ENCODE measurements around the gene STXBP6. TPM values are rescaled to one million over a fixed set of nuclear protein-coding genes. Genes with fewer than 3 reads are reported as not detected.

The STXBP6 gene
- polyA plus RNA-seq, 1 donor from 2014 or later, result 14.6 TPM

- no peak overlapping the region for H3K4me2 ChIP-seq (ENCODE audit: low read length)
- no peaks in the 10 kb centered on the region for H3K36me3 ChIP-seq (ENCODE audit: insufficient read depth, low read length)
- no peaks in the 10 kb centered on the region for H3K9me3 ChIP-seq (ENCODE audit: low read length)
- H3K9ac ChIP-seq (ENCODE audit: low read length), result no peak overlapping the region
- H3F3A ChIP-seq (ENCODE audit: insufficient read depth, low read length, poor library complexity, severe bottlenecking), result no peaks in the 10 kb centered on the region
- no peak overlapping the region for H3K4me3 ChIP-seq (ENCODE audit: low read length)
- no peaks in the 10 kb centered on the region for H4K20me1 ChIP-seq (ENCODE audit: insufficient read depth)
- H3K27me3 ChIP-seq (ENCODE audit: insufficient read depth, low read depth, low read length), result no peaks in the 10 kb centered on the region
- H2AFZ ChIP-seq (ENCODE audit: low read depth, low read length), result no peak overlapping the region
- TF ChIP-seq EZH2 (IDR thresholded peaks at IDR 0.05; ENCODE audit: borderline replicate concordance, insufficient read depth, low read length, poor library complexity, severe bottlenecking), result no peak
- TF ChIP-seq RAD21 (conservative IDR thresholded peaks at IDR 0.05), result no peak
- TF ChIP-seq REST (IDR thresholded peaks at IDR 0.05; ENCODE audit: borderline replicate concordance), result no peak
- TF ChIP-seq TAF1 (IDR thresholded peaks at IDR 0.05; ENCODE audit: low read depth), result no peak
- TF ChIP-seq SMC3 (conservative IDR thresholded peaks at IDR 0.05; ENCODE audit: poor library complexity), result no peak
- no peak for TF ChIP-seq EP300 (conservative IDR thresholded peaks at IDR 0.05; ENCODE audit: poor library complexity, severe bottlenecking)
- no peak for TF ChIP-seq CTCF (IDR thresholded peaks at IDR 0.05; ENCODE audit: poor library complexity, severe bottlenecking)
- TF ChIP-seq MXI1 (conservative IDR thresholded peaks at IDR 0.05; ENCODE audit: poor library complexity, severe bottlenecking), result no peak
- no peak for TF ChIP-seq POLR2AphosphoS5 (IDR thresholded peaks at IDR 0.05)
- H3K9me2 ChIP-seq (ENCODE audit: insufficient read depth, low read length), result no peaks in the 10 kb centered on the region
- H3K27ac ChIP-seq (ENCODE audit: low read length), result no peak overlapping the region
- no peaks in the 10 kb centered on the region for H3K79me2 ChIP-seq (replicated peaks; ENCODE audit: insufficient read depth, low read length)
These were observed 236.7 kb downstream of the STXBP6 start for GRCh38 chr14:24813089-24813815.

GRCh38 chr14:24809135-24809534 lies 240.8 kb downstream of the STXBP6 start:
- H3K27ac ChIP-seq (ENCODE audit: low read length), result no peak overlapping the region
- no peaks in the 10 kb centered on the region for H3K27me3 ChIP-seq (ENCODE audit: insufficient read depth, low read depth, low read length)
- TF ChIP-seq POLR2AphosphoS5 (IDR thresholded peaks at IDR 0.05), result no peak
- TF ChIP-seq CTCF (IDR thresholded peaks at IDR 0.05; ENCODE audit: poor library complexity, severe bottlenecking), result no peak
- no peak for TF ChIP-seq TAF1 (IDR thresholded peaks at IDR 0.05; ENCODE audit: low read depth)
- TF ChIP-seq EZH2 (IDR thresholded peaks at IDR 0.05; ENCODE audit: borderline replicate concordance, insufficient read depth, low read length, poor library complexity, severe bottlenecking), result no peak
- no peak for TF ChIP-seq RAD21 (conservative IDR thresholded peaks at IDR 0.05)
- no peak for TF ChIP-seq SMC3 (conservative IDR thresholded peaks at IDR 0.05; ENCODE audit: poor library complexity)
- TF ChIP-seq REST (IDR thresholded peaks at IDR 0.05; ENCODE audit: borderline replicate concordance), result no peak
- no peak for TF ChIP-seq EP300 (conservative IDR thresholded peaks at IDR 0.05; ENCODE audit: poor library complexity, severe bottlenecking)
- TF ChIP-seq MXI1 (conservative IDR thresholded peaks at IDR 0.05; ENCODE audit: poor library complexity, severe bottlenecking), result no peak
- no peak overlapping the region for H3K9ac ChIP-seq (ENCODE audit: low read length)
- H3K4me3 ChIP-seq (ENCODE audit: low read length), result no peak overlapping the region
- no peaks in the 10 kb centered on the region for H3K9me3 ChIP-seq (ENCODE audit: low read length)
- no peaks in the 10 kb centered on the region for H3K36me3 ChIP-seq (ENCODE audit: insufficient read depth, low read length)
- no peak overlapping the region for H3K4me2 ChIP-seq (ENCODE audit: low read length)
- H4K20me1 ChIP-seq (ENCODE audit: insufficient read depth), result no peaks in the 10 kb centered on the region
- H2AFZ ChIP-seq (ENCODE audit: low read depth, low read length), result no peak overlapping the region
- no peaks in the 10 kb centered on the region for H3F3A ChIP-seq (ENCODE audit: insufficient read depth, low read length, poor library complexity, severe bottlenecking)
- H3K9me2 ChIP-seq (ENCODE audit: insufficient read depth, low read length), result no peaks in the 10 kb centered on the region
- H3K79me2 ChIP-seq (replicated peaks; ENCODE audit: insufficient read depth, low read length), result no peaks in the 10 kb centered on the region

Measured in neural cell (in vitro differentiated cells).